AG04450 (cell line): ENCODE data around the gene ZIC4. TPM values are rescaled to one million over a fixed set of nuclear protein-coding genes. Genes with fewer than 3 reads are reported as not detected.

Experiments
- CTCF ChIA-PET: fragments of 300-600, 350-600 bp; formaldehyde crosslinking; extraction: SDS; loops from one replicate; lab custom pipeline; 2022; ENCODE audit warnings: antibody characterized with exemption, inconsistent platforms; lab: Charles Lee
- POLR2A ChIA-PET: fragments of 350-600 bp; formaldehyde crosslinking; extraction: SDS; loops from one replicate; lab custom pipeline; 2021; ENCODE audit warnings: antibody characterized with exemption, inconsistent platforms; lab: Yijun Ruan, JAX
- DNase-seq: peaks from one replicate; pipeline ENCODE4 v3.0.0-alpha.2; 2011; ENCODE audit warnings: low read depth, low spot score
- H3K27ac ChIP-seq: one replicate; pipeline ENCODE4 v1.5.1; 2012; ENCODE audit warnings: low read depth, low read length, control low read depth
- H3K27me3 ChIP-seq: one replicate; pipeline ENCODE4 v1.6.0; 2012; ENCODE audit warnings: low read length; ENCODE audit not compliant: control insufficient read depth, insufficient read depth
- H3K4me3 ChIP-seq: 2 replicates; pipeline ENCODE4 v1.5.1; 2011; ENCODE audit warnings: mild to moderate bottlenecking, low read depth, low read length, control low read depth
- H3K9me3 ChIP-seq: 2 replicates; pipeline ENCODE4 v1.5.1; 2012; ENCODE audit warnings: low read length; ENCODE audit not compliant: control insufficient read depth, insufficient read depth
- polyA plus RNA-seq: library from polyadenylated mRNA; depleted of rRNA; stranded (reverse); fragments of >200 nt; gene quantifications from 2 replicates; pipeline ENCODE4 v1.2.3, GENCODE V29; 2011
- TF ChIP-seq, protein P1 (sequence below): IDR thresholded peaks from 2 replicates; pipeline ENCODE4 v1.5.1; 2011; ENCODE audit warnings: low read depth, low read length, control low read depth, inconsistent platforms

The ZIC4 gene
- polyA plus RNA-seq, 1 experiment: not detected

GRCh38 chr3:147379651-147380050, 26.7 kb downstream of the ZIC4 start:
- Histone ChIP-seq H3K27me3 (peaks cover 85% of the 10 kb centered on the region), H3K9me3 (peaks cover 10% of the 10 kb centered on the region; the same call in 1 of the 2 replicates), H3K4me3 (no peak overlapping the region), H3K27ac (no peak overlapping the region)
- CTCF ChIA-PET: no interaction called here
- TF ChIP-seq, protein P1, sequence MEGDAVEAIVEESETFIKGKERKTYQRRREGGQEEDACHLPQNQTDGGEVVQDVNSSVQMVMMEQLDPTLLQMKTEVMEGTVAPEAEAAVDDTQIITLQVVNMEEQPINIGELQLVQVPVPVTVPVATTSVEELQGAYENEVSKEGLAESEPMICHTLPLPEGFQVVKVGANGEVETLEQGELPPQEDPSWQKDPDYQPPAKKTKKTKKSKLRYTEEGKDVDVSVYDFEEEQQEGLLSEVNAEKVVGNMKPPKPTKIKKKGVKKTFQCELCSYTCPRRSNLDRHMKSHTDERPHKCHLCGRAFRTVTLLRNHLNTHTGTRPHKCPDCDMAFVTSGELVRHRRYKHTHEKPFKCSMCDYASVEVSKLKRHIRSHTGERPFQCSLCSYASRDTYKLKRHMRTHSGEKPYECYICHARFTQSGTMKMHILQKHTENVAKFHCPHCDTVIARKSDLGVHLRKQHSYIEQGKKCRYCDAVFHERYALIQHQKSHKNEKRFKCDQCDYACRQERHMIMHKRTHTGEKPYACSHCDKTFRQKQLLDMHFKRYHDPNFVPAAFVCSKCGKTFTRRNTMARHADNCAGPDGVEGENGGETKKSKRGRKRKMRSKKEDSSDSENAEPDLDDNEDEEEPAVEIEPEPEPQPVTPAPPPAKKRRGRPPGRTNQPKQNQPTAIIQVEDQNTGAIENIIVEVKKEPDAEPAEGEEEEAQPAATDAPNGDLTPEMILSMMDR: no peak
- POLR2A ChIA-PET: no interaction called here
- no peak for DNase-seq

DNA sequence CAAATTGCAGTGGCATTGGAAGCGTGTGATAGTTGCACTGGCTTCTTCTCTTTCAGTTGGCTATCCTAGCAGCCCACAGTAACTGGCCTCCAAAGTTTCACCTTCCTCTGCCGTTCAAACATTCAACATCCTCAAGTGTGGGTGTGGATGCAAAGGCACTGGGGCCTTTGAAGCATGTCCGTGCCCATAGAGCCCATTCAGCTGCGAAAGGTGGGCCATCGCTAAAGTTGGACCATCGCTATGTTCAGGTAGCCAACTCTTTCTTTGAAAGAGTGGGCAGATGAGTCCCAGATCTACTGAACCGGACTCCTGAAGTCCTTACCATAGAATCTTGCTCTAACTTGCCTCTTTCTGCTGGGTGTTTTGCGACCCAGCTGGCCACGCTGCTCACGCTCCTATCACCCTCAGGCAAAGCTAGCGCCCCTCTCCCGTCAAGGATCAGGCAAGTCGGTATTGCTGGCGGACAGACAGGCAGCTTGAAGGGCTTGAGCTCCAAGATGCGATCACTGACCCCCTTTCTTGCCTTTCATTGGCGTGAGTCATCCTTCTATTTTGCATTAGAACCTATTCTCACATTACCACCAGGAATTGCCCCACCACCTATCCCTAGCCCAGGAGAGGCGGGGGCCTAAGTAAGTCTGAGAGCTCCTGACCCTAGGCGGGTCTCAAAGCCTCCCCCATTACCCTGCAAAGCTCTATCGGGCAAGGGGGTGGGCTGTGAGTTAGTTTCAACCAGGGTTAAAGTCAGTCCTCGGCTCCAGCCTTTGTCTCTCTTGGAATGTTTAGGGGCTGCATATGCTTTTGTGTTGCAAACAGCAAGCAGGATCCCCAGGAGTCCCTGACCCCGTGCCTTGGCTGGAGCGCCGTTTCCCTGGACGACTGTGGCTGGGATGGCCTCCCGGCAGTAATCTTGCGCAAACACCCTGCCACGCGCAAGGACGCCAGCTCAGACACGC, 28.7 kb downstream of the ZIC4 start:
- CTCF ChIA-PET: no interaction called here
- TF ChIP-seq, protein P1: no peak
- H3K27me3 ChIP-seq: peaks cover 83% of the 10 kb centered on the region
- peaks cover 10% of the 10 kb centered on the region; the same call in 1 of the 2 replicates for H3K9me3 ChIP-seq
- no peak overlapping the region for H3K27ac ChIP-seq
- no peak overlapping the region for H3K4me3 ChIP-seq
- no peak for DNase-seq
- POLR2A ChIA-PET: no interaction called here

DNA sequence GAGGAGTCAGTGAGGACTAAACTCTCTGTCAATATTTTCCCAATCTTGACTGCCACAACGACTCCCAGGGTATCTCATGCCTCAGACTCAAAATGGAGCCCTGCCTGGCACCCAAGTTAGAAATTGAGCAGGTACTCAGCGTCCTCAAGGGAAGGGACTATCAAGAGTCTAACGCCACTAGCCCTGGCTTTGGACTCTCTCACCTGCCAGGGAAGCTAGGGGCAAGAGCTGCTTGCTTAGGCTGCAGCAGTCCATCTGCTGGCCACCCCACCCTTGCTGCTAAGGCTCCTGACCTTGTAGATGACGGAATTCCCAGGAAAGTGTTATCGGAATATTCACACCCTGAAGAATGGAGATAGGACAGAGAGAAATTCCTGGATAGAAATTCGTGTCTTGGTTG, 33.0 kb downstream of the ZIC4 start:
- peaks cover 6% of the 10 kb centered on the region; the same call in 1 of the 2 replicates for H3K9me3 ChIP-seq
- no peak overlapping the region for H3K4me3 ChIP-seq
- ChIA-PET POLR2A (no interaction called here), CTCF (interaction anchor here (1.4 kb wide), 1 partner anchor 12 kb away, joined by 3 read pairs; no protein-coding TSS in a partner anchor)
- no peak overlapping the region for H3K27ac ChIP-seq
- DNase-seq: no peak
- TF ChIP-seq, protein P1: no peak
- H3K27me3 ChIP-seq: peaks cover 86% of the 10 kb centered on the region

DNA sequence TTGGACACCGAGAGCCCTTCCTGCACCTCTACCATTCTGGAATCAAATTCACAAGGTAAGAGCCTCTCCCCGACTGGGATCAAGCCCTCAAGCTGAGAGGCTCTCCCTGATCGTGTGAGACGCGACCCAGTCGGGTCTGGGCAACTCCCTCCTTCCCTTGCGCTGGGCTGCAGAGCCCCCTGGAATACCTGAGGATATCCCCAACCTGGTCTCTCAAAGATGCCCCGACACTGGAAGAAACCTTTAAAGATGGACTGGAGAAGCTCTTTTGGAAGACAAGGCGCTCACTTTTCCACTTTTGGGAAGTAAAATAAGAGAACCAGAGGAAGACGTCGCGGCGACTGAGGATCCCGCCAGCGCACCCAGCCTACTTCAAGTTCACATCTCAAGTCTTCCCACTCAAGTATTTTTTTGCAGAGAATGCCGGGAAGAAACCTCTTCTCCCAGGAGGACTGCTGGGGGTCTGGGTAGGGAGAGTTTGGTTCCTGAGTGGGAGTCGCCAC, 33.8 kb downstream of the ZIC4 start:
- TF ChIP-seq, protein P1: no peak
- Histone ChIP-seq H3K27me3 (peaks cover 86% of the 10 kb centered on the region), H3K27ac (no peak overlapping the region), H3K9me3 (no peaks in the 10 kb centered on the region), H3K4me3 (no peak overlapping the region)
- ChIA-PET POLR2A (interaction anchor here (0.6 kb wide), 1 partner anchor 580 kb away, joined by 4 read pairs; no protein-coding TSS in a partner anchor), CTCF (interaction anchor here (0.5 to 1.4 kb wide), 2 partner anchors 12 to 466 kb away, joined by 3 read pairs; no protein-coding TSS in a partner anchor)
- DNase-seq: no peak
